Common myeloid progenitor, CD34-positive (primary cell): ENCODE measurements around the gene ROR2.

Source experiments
- CTCF ChIA-PET: fragments of 350-600 bp; sonication (Branson Sonifier 250); formaldehyde crosslinking; loops from one replicate; lab custom pipeline; 2021; ENCODE audit warnings: antibody characterized with exemption; lab: Charles Lee
- POLR2A ChIA-PET: fragments of 350-600 bp; sonication (Branson Sonifier 250); formaldehyde crosslinking; loops from one replicate; lab custom pipeline; 2021; ENCODE audit warnings: antibody characterized with exemption; lab: Charles Lee
- DNase-seq, 3 donors: peaks; one replicate each; pipeline versions ENCODE4 v3.0.0 to v3.0.0-alpha.2; 2013
- H3K27ac ChIP-seq, 2 experiments: 1 replicate in 1 of 2; 2 replicates in 1 of 2; pipeline ENCODE4 v1.7.0; 2013; ENCODE audit warnings: inconsistent platforms in 2 of 2, low read length in 2 of 2, mild to moderate bottlenecking in 2 of 2, low read depth in 1 of 2, moderate library complexity in 1 of 2; ENCODE audit not compliant: severe bottlenecking in 2 of 2, insufficient read depth in 1 of 2, poor library complexity in 1 of 2
- H3K27me3 ChIP-seq, 5 experiments: replicated peaks in 2 of 5; 1 replicate in 3 of 5; 2 replicates in 2 of 5; pipeline versions ENCODE4 v1.6.1 to v1.7.0; 2013; ENCODE audit warnings: low read length in 4 of 5, mild to moderate bottlenecking in 2 of 5, moderate library complexity in 2 of 5, inconsistent platforms in 1 of 5; ENCODE audit not compliant: insufficient read depth in 5 of 5, control insufficient read depth in 4 of 5
- H3K36me3 ChIP-seq, 4 experiments: 1 replicate in 2 of 4; 2 replicates in 2 of 4; pipeline versions ENCODE4 v1.6.1 to v1.7.0; 2013; ENCODE audit warnings: low read length in 3 of 4, control low read depth in 1 of 4, mild to moderate bottlenecking in 1 of 4; ENCODE audit not compliant: control insufficient read depth in 4 of 4, insufficient read depth in 4 of 4
- H3K4me1 ChIP-seq, 4 experiments: 1 replicate in 3 of 4; 2 replicates in 1 of 4; pipeline versions ENCODE4 v1.6.1 to v1.7.1; 2013; ENCODE audit warnings: low read length in 3 of 4, mild to moderate bottlenecking in 3 of 4, control low read depth in 1 of 4, inconsistent platforms in 1 of 4, moderate library complexity in 1 of 4; ENCODE audit not compliant: control insufficient read depth in 4 of 4, insufficient read depth in 4 of 4; ENCODE audit errors: control extremely low read depth in 1 of 4
- H3K4me3 ChIP-seq, 7 experiments: 1 replicate in 4 of 7; 2 replicates in 3 of 7; pipeline versions ENCODE4 v1.5.1 to v1.7.0; 2013; ENCODE audit warnings: mild to moderate bottlenecking in 7 of 7, low read length in 6 of 7, moderate library complexity in 6 of 7, inconsistent platforms in 2 of 7, low read depth in 2 of 7, control low read depth in 1 of 7; ENCODE audit not compliant: insufficient read depth in 4 of 7, control insufficient read depth in 1 of 7; ENCODE audit errors: extremely low read depth in 1 of 7
- H3K9me3 ChIP-seq, 5 experiments: 1 replicate in 4 of 5; 2 replicates in 1 of 5; pipeline versions ENCODE4 v1.6.1 to v1.7.1; 2013; ENCODE audit warnings: low read length in 4 of 5, mild to moderate bottlenecking in 2 of 5, inconsistent platforms in 1 of 5, low read depth in 1 of 5, moderate library complexity in 1 of 5; ENCODE audit not compliant: control insufficient read depth in 4 of 5, insufficient read depth in 2 of 5; ENCODE audit errors: control extremely low read depth in 1 of 5
- WGBS: methylation state at CpG from one replicate; pipeline ENCODE4 v1.1.5; 2013; ENCODE audit not compliant: insufficient coverage; 5-methylcytosine and 5-hydroxymethylcytosine counted together

ROR2 gene

DNA sequence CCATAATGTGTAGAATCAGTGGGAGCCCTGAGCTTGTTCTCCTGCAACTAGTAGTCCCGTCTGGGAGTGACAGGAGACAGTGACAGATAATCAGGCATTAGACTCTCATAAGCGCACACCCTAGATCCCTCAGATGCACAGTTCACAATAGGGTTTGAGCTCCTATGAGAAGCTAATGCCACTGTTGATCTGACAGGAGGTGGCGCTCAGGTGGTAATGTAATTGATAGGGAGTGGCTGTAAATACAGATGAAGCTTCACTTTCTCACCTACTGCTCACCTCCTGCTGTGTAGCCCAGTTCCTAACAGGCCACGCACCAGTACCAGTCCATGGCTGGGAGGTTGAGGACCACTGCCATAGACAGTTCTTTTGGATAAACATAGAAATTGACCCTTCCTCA, 188.7 kb downstream of the ROR2 start:
- no peak overlapping the region for H3K4me3 ChIP-seq
- ChIA-PET CTCF (interaction anchor here (1.1 to 1.5 kb wide), 3 partner anchors 10 to 32 kb away, joined by 3 read pairs; no protein-coding TSS in a partner anchor), POLR2A (no interaction called here)
- WGBS = 100% methylated on average over 3 of the region's 4 CpGs
- H3K9me3 ChIP-seq = peaks cover 0 to 11% (median 4%) of the 10 kb centered on the region in 5 experiments
- no peaks in the 10 kb centered on the region for H3K36me3 ChIP-seq
- DNase-seq = no peak
- H3K27me3 ChIP-seq = no peaks in the 10 kb centered on the region
- H3K4me1 ChIP-seq = peaks cover 0 to 5% (median 0%) of the 10 kb centered on the region in 4 experiments
- H3K27ac ChIP-seq = no peak overlapping the region

DNA sequence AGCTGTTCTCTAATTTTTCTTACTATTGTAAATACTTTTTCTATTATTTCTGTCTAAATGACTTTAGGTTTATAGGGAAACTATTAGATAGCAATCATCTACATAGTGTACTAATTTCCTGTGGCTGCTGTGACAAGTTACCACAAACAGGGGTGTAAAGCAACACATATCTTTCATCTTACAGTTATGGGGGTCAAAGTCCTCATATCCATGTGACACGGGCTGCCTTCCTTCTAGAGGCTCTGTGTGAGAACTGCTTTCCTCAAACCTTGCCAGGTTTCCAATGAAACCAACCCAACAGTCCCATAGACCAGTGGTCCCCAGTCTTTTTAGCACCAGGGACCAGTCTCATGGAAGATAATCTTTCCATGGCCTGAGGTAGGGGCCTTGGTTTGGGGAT, 189.1 kb downstream of the ROR2 start:
- Histone ChIP-seq H3K4me1 (no peaks in the 10 kb centered on the region), H3K4me3 (no peak overlapping the region), H3K27me3 (no peaks in the 10 kb centered on the region), H3K9me3 (peaks cover 0 to 11% (median 4%) of the 10 kb centered on the region in 5 experiments), H3K36me3 (no peaks in the 10 kb centered on the region), H3K27ac (no peak overlapping the region)
- DNase-seq = peak in 1 of 3 donors; percentile 7
- WGBS = 11% methylated on average over 1 of the region's 1 CpG
- ChIA-PET CTCF (interaction anchor here (0.9 to 1.5 kb wide), 3 partner anchors 11 to 32 kb away, joined by 3 read pairs; no protein-coding TSS in a partner anchor), POLR2A (no interaction called here)

DNA sequence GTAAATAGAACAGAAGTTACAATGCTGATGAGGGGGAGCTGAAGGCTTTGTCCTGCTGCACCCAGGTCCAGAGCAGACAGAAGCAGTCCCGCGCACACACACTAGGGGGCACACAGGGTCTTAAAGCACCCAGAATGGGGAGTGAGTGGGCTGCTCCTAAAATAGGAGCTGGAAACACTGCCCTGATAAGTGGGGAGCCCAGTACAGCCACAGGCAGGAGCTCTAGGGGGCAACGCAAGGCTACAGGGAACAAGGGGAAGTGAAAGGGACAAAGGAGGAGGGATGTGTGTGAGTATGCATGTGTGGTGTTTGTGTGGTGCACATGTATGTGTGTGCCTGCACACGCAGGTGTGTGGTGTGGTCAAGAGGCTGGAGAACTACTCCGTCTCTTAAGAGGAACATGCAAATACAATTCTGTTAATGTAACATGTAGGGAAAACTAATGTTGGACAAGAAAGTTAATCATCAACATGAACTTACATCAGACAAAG, 191.5 kb downstream of the ROR2 start:
- ChIA-PET CTCF (interaction anchor here (0.6 to 1.3 kb wide), 4 partner anchors 11 to 248 kb away, joined by 3 to 4 read pairs (median 3); no protein-coding TSS in a partner anchor), POLR2A (no interaction called here)
- no peaks in the 10 kb centered on the region for H3K4me1 ChIP-seq
- no peak overlapping the region for H3K27ac ChIP-seq
- no peaks in the 10 kb centered on the region for H3K36me3 ChIP-seq
- H3K9me3 ChIP-seq = peaks cover 0 to 8% (median 3%) of the 10 kb centered on the region in 5 experiments
- DNase-seq = peak; percentile 40 to 61 (median 47)
- no peak overlapping the region for H3K4me3 ChIP-seq
- no peaks in the 10 kb centered on the region for H3K27me3 ChIP-seq
- WGBS = 38% methylated on average over 2 of the region's 5 CpGs

DNA sequence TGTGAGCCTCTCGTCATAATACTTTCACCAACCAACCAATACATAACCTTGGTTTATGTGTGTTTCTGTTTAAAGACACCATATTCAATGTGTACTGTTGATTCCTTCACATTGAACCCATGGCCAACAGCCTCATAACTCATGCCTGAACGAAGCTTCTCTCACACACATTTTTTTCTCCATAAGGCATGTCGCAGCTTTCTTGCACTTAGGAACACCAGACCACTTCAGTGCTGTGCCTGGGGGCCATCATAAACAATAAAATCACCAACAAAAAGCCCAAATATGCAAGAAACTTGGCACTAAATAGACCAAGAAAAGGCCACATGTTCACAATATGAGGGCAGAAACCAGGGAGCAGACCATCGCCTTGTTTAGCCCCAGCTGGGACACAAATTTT, 192.2 kb downstream of the ROR2 start:
- CTCF ChIA-PET = interaction anchor here (0.8 to 1.1 kb wide), 2 partner anchors 15 to 195 kb away, joined by 3 read pairs; no protein-coding TSS in a partner anchor

DNA sequence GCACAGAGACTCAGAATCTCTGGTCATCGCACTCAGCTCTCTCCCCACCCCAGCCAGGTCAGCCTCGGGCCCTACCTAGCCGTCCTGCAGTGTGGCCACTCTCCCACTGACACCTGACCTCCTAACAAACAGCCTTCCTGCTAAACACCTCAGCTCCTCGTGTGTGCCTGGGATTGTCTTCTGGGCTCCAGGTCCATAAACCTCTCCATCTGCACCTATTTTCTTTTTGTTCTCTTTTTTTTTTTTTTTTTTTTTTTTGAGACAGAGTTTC, 193.6 kb downstream of the ROR2 start:
- 92% methylated on average over 4 of the region's 4 CpGs for WGBS
- ChIA-PET CTCF (no interaction called here), POLR2A (no interaction called here)
- no peak overlapping the region for H3K4me3 ChIP-seq
- no peaks in the 10 kb centered on the region for H3K36me3 ChIP-seq
- peaks cover 0 to 2% (median 0%) of the 10 kb centered on the region in 5 experiments for H3K27me3 ChIP-seq
- H3K27ac ChIP-seq = no peak overlapping the region
- H3K9me3 ChIP-seq = peaks cover 0 to 2% (median 0%) of the 10 kb centered on the region in 5 experiments
- no peaks in the 10 kb centered on the region for H3K4me1 ChIP-seq
- no peak for DNase-seq

More for the DNA sequence above, 192.2 kb downstream of the ROR2 start:
- POLR2A ChIA-PET = no interaction called here
- no peak for DNase-seq
- Histone ChIP-seq H3K9me3 (peaks cover 0 to 8% (median 3%) of the 10 kb centered on the region in 5 experiments), H3K27me3 (peaks cover 0 to 2% (median 0%) of the 10 kb centered on the region in 5 experiments), H3K36me3 (no peaks in the 10 kb centered on the region), H3K4me1 (no peaks in the 10 kb centered on the region), H3K27ac (no peak overlapping the region), H3K4me3 (no peak overlapping the region)
- 93% methylated on average over 2 of the region's 4 CpGs for WGBS

DNA sequence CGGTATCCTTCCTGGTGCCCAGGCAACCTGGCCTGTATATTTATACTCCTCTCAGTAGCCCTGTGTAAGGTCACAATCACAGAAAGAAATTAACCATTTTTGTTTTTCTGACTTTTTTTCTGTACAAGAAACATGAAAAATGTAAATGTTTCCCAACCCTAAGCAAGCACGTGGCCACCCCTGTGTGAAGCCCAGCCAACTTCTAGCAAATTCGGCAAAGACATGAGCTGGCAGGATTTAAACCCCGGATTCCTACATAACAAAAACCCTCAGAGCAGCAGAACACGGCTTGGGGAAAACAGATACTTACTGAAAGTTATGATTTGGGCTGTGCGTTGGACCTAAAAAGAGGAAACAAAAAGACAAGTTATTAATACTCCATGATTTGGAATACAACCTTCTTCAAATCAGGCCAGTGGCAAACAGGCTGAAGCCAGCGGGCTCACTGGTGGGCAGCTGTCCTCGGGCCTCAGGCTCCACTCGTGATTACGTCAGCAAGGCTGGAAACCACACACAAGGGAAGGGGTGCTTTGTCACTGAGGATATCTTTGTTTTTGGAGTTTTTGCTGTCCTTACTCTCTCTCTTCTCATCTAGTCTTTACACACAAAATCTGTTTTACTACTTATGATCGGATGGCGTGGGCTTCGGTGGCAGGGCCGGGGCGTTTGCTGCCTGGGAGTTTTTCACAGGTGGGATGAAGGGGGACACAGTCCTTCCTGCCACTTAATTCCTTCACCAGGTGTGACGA, 194.1 kb downstream of the ROR2 start:
- 98% methylated on average over 5 of the region's 16 CpGs for WGBS
- H3K4me1 ChIP-seq = no peaks in the 10 kb centered on the region
- no peaks in the 10 kb centered on the region for H3K36me3 ChIP-seq
- H3K27me3 ChIP-seq = peaks cover 0 to 2% (median 0%) of the 10 kb centered on the region in 5 experiments
- ChIA-PET POLR2A (no interaction called here), CTCF (no interaction called here)
- no peak for DNase-seq
- no peak overlapping the region for H3K27ac ChIP-seq
- H3K4me3 ChIP-seq = no peak overlapping the region
- H3K9me3 ChIP-seq = no peaks in the 10 kb centered on the region

DNA sequence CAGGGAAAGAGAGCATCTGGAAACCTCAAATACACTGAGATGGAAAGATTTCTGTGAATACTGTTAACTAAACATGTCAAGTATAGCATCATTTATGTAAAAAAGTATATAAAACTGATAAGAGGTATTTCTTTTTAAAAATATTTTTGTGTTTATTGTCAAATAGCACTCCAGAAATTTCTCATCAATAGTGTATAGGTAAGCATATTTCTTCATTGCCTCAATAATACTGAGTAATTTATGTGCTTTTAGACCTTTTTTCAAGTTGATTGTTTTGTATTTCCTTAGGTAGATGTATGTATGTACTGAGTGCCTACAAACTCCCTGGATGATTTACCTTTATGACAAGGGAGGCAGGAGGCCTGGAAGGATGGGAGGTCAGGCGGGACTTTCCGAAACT, 196.3 kb downstream of the ROR2 start:
- Histone ChIP-seq H3K27ac (no peak overlapping the region), H3K4me3 (no peak overlapping the region), H3K36me3 (no peaks in the 10 kb centered on the region), H3K9me3 (no peaks in the 10 kb centered on the region), H3K27me3 (peaks cover 0 to 2% (median 0%) of the 10 kb centered on the region in 5 experiments), H3K4me1 (no peaks in the 10 kb centered on the region)
- DNase-seq = no peak
- ChIA-PET POLR2A (no interaction called here), CTCF (no interaction called here)
- WGBS = no CpG with 5 or more reads among the region's 2 CpGs
